ENCODE data around the gene NIT1. TPM values are rescaled to one million over a fixed set of nuclear protein-coding genes. Genes with fewer than 3 reads are reported as not detected.

The NIT1 gene
- total and polyA plus RNA-seq, 2 of the 13 experiments (the other 11 are each of a cell fraction or from before 2014, with no cell fraction given) = 22.7 to 31.0 TPM

DNA sequence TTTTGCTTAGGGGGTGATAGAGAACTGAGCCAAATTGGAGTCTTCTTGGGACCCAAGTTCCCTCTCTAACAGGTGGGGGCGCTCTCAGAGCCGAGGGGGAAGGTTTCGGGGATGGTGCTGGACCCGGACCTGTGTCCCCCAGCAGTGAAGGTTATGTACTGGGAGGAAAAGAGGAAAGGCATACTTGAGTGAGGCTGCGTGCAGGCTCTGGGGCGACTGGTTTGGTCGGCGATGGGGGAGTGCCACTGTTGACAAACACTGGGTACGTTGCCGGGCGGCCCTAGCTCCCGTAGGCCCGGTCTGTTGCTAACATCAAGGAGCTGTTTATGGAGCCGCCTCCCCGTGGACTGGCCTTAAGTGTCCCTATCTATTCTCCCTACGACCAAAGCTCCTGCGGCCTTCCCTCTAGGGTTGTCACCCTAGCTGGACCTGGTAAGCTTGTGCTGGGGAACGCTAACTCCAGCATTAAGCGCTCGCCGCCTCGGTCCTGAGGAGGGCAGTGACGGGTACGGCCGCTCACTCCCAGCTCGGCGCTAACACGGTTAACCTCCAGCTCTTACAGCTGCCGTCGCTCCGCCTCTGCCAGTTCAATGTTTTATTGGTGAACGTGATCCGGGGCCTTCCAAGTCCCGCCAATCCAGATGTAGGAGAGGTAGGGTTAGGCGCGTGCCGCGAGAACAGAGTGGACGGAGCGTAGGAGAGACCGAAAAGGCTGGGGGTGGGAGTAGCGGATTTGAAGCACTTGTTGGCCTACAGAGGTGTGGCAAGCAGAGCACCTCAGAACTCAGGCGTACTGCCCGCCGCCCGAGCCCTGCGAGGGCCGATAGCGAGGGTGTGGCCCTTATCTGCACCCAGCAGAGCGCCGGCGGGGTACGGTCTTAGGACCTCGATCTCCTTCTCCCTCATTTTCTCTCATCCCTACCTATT is 48.1 kb downstream of the NIT1 start, which contains the start of gene PPOX (continued):
- TF ChIP-seq, protein P1, sequence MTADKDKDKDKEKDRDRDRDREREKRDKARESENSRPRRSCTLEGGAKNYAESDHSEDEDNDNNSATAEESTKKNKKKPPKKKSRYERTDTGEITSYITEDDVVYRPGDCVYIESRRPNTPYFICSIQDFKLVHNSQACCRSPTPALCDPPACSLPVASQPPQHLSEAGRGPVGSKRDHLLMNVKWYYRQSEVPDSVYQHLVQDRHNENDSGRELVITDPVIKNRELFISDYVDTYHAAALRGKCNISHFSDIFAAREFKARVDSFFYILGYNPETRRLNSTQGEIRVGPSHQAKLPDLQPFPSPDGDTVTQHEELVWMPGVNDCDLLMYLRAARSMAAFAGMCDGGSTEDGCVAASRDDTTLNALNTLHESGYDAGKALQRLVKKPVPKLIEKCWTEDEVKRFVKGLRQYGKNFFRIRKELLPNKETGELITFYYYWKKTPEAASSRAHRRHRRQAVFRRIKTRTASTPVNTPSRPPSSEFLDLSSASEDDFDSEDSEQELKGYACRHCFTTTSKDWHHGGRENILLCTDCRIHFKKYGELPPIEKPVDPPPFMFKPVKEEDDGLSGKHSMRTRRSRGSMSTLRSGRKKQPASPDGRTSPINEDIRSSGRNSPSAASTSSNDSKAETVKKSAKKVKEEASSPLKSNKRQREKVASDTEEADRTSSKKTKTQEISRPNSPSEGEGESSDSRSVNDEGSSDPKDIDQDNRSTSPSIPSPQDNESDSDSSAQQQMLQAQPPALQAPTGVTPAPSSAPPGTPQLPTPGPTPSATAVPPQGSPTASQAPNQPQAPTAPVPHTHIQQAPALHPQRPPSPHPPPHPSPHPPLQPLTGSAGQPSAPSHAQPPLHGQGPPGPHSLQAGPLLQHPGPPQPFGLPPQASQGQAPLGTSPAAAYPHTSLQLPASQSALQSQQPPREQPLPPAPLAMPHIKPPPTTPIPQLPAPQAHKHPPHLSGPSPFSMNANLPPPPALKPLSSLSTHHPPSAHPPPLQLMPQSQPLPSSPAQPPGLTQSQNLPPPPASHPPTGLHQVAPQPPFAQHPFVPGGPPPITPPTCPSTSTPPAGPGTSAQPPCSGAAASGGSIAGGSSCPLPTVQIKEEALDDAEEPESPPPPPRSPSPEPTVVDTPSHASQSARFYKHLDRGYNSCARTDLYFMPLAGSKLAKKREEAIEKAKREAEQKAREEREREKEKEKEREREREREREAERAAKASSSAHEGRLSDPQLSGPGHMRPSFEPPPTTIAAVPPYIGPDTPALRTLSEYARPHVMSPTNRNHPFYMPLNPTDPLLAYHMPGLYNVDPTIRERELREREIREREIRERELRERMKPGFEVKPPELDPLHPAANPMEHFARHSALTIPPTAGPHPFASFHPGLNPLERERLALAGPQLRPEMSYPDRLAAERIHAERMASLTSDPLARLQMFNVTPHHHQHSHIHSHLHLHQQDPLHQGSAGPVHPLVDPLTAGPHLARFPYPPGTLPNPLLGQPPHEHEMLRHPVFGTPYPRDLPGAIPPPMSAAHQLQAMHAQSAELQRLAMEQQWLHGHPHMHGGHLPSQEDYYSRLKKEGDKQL (CRISPR knock-in tag; IDR thresholded peaks at IDR 0.05; ENCODE audit: low read depth) = no peak
- peak; percentile 57 for TF ChIP-seq ATF1 (CRISPR knock-in tag; IDR thresholded peaks at IDR 0.05)
- TF ChIP-seq ZNF549 (CRISPR knock-in tag; IDR thresholded peaks at IDR 0.05) = no peak
- TF ChIP-seq ZBTB42 (CRISPR knock-in tag; IDR thresholded peaks at IDR 0.05) = no peak
- TF ChIP-seq, protein P2, sequence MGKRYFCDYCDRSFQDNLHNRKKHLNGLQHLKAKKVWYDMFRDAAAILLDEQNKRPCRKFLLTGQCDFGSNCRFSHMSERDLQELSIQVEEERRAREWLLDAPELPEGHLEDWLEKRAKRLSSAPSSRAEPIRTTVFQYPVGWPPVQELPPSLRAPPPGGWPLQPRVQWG (CRISPR knock-in tag; IDR thresholded peaks at IDR 0.05; ENCODE audit: borderline replicate concordance, low read depth) = no peak
- peak; percentile 83 for TF ChIP-seq SP2 (CRISPR knock-in tag; IDR thresholded peaks at IDR 0.05)
- no peak for TF ChIP-seq ZNF24 (IDR thresholded peaks at IDR 0.05)
- no peak; the same call in 1 of the 2 replicates for TF ChIP-seq MIER2 (CRISPR knock-in tag; IDR thresholded peaks at IDR 0.05)
- TF ChIP-seq ZNF788 (CRISPR knock-in tag; IDR thresholded peaks at IDR 0.05; ENCODE audit: borderline replicate concordance) = 0 out of 2 replicates have a peak, but pooled peaks have one; percentile 53
- TF ChIP-seq, protein P3, sequence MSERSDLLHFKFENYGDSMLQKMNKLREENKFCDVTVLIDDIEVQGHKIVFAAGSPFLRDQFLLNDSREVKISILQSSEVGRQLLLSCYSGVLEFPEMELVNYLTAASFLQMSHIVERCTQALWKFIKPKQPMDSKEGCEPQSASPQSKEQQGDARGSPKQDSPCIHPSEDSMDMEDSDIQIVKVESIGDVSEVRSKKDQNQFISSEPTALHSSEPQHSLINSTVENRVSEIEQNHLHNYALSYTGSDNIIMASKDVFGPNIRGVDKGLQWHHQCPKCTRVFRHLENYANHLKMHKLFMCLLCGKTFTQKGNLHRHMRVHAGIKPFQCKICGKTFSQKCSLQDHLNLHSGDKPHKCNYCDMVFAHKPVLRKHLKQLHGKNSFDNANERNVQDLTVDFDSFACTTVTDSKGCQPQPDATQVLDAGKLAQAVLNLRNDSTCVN (CRISPR knock-in tag; IDR thresholded peaks at IDR 0.05; ENCODE audit: borderline replicate concordance) = no peak; the same call in 1 of the 2 replicates
- 0 out of 2 replicates have a peak, but pooled peaks have one; percentile 43 for TF ChIP-seq ZNF746 (CRISPR knock-in tag; IDR thresholded peaks at IDR 0.05)
- 0 out of 2 replicates have a peak, but pooled peaks have one; percentile 70 for TF ChIP-seq ZNF501 (CRISPR knock-in tag; IDR thresholded peaks at IDR 0.05)
- TF ChIP-seq, protein P4, sequence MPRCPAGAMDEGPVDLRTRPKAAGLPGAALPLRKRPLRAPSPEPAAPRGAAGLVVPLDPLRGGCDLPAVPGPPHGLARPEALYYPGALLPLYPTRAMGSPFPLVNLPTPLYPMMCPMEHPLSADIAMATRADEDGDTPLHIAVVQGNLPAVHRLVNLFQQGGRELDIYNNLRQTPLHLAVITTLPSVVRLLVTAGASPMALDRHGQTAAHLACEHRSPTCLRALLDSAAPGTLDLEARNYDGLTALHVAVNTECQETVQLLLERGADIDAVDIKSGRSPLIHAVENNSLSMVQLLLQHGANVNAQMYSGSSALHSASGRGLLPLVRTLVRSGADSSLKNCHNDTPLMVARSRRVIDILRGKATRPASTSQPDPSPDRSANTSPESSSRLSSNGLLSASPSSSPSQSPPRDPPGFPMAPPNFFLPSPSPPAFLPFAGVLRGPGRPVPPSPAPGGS (CRISPR knock-in tag; IDR thresholded peaks at IDR 0.05) = peak; percentile 38; the same call in 1 of the 2 replicates
- TF ChIP-seq, protein P5, sequence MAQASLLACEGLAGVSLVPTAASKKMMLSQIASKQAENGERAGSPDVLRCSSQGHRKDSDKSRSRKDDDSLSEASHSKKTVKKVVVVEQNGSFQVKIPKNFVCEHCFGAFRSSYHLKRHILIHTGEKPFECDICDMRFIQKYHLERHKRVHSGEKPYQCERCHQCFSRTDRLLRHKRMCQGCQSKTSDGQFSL (CRISPR knock-in tag; IDR thresholded peaks at IDR 0.05) = no peak
- TF ChIP-seq, protein P6, sequence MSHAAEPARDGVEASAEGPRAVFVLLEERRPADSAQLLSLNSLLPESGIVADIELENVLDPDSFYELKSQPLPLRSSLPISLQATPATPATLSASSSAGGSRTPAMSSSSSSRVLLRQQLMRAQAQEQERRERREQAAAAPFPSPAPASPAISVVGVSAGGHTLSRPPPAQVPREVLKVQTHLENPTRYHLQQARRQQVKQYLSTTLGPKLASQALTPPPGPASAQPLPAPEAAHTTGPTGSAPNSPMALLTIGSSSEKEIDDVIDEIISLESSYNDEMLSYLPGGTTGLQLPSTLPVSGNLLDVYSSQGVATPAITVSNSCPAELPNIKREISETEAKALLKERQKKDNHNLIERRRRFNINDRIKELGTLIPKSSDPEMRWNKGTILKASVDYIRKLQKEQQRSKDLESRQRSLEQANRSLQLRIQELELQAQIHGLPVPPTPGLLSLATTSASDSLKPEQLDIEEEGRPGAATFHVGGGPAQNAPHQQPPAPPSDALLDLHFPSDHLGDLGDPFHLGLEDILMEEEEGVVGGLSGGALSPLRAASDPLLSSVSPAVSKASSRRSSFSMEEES (CRISPR knock-in tag; IDR thresholded peaks at IDR 0.05) = no peak
- TF ChIP-seq, protein P7, sequence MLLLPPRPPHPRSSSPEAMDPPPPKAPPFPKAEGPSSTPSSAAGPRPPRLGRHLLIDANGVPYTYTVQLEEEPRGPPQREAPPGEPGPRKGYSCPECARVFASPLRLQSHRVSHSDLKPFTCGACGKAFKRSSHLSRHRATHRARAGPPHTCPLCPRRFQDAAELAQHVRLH (CRISPR knock-in tag; IDR thresholded peaks at IDR 0.05; ENCODE audit: borderline replicate concordance, low read depth) = no peak
- no peak; the same call in 1 of the 2 replicates for TF ChIP-seq ZNF772 (CRISPR knock-in tag; IDR thresholded peaks at IDR 0.05)
